DMS153 treated with DMSO at 0.1 percent for 48 hours (cell line): ENCODE measurements around the gene TRPC4AP.

Source experiments
- DNase-seq: peaks from one replicate; lab custom pipeline; 2025; ENCODE audit not compliant: unreplicated experiment; lab: John Stamatoyannopoulos, UW

TRPC4AP gene

GRCh38 chr20:35018590-35019371 is 73.8 kb downstream of the TRPC4AP start:
- DNase-seq: no peak

- DNase-seq: no peak
These were observed 75.3 kb downstream of the TRPC4AP start for GRCh38 chr20:35017099-35017835.

- no peak for DNase-seq
These were observed 76.8 kb downstream of the TRPC4AP start for GRCh38 chr20:35015863-35016193.

GRCh38 chr20:35014537-35014936 is 78.1 kb downstream of the TRPC4AP start:
- no peak for DNase-seq

- no peak for DNase-seq
These were observed 78.9 kb downstream of the TRPC4AP start for GRCh38 chr20:35013421-35014411.

- DNase-seq: no peak
These were observed 80.2 kb downstream of the TRPC4AP start for GRCh38 chr20:35012227-35013069.

- DNase-seq: no peak
These were observed 80.9 kb downstream of the TRPC4AP start for GRCh38 chr20:35011589-35012226.

- no peak for DNase-seq
These were observed 82.0 kb downstream of the TRPC4AP start for GRCh38 chr20:35010405-35011192.

- DNase-seq: no peak
These were observed 82.8 kb downstream of the TRPC4AP start for GRCh38 chr20:35009665-35010328.

GRCh38 chr20:35008411-35009342 is 83.9 kb downstream of the TRPC4AP start:
- no peak for DNase-seq

GRCh38 chr20:35007891-35008290 is 84.7 kb downstream of the TRPC4AP start:
- no peak for DNase-seq

GRCh38 chr20:35007413-35007812 is 85.2 kb downstream of the TRPC4AP start:
- no peak for DNase-seq

- no peak for DNase-seq
These were observed 86.1 kb downstream of the TRPC4AP start for GRCh38 chr20:35006531-35006971.

- DNase-seq: no peak
These were observed 86.6 kb downstream of the TRPC4AP start for GRCh38 chr20:35006009-35006408.

- DNase-seq: no peak
These were observed 87.1 kb downstream of the TRPC4AP start for GRCh38 chr20:35005463-35005961.

- no peak for DNase-seq
These were observed 87.7 kb downstream of the TRPC4AP start for GRCh38 chr20:35004749-35005462.
